NB4 (cell line): Measurements from ENCODE around the gene SAMD11.

Source experiments
- POLR2A ChIP-seq: IDR thresholded peaks from 2 replicates; pipeline ENCODE4 v1.6.1; 2011; ENCODE audit warnings: mild to moderate bottlenecking; ENCODE audit not compliant: insufficient read length; ENCODE audit errors: extremely low read depth
- TF ChIP-seq, protein P1 (sequence below): IDR thresholded peaks from one replicate; pipeline ENCODE4 v1.5.1; 2012; ENCODE audit warnings: low read depth, low read length
- TF ChIP-seq, protein P2 (sequence below): IDR thresholded peaks from 2 replicates; pipeline ENCODE4 v1.6.1; 2011; ENCODE audit warnings: low read depth, low read length

DNA sequence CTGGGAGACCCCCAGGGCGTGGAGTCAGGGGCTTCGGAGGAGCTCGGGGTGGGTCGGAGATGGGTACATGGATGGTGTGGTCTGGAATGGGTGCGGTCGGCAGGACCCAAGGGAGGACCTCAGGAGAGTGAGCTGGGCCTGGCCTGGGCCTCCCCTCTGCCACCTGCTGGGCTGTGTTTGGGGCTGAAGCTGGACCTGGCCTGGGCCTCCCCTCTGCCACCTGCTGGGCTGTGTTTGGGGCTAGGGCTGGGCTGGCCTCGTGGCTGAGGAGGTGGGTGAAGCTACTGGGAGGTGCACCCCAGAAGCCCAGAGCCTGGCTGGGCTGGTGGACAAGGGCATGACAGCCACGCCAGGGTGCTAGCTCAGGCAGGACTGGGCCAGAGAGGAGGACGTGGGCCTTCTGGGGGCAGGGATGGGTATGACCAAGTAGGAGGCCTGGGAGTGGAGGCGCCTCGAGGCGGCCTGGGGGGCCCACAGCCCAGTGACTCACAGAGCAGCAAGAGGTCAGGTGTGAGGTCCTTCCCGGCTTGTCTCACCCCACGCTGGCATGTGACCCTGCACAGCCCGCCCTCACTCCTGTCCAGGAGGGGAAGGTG lies 14.5 kb downstream of the SAMD11 start:
- TF ChIP-seq, protein P1, sequence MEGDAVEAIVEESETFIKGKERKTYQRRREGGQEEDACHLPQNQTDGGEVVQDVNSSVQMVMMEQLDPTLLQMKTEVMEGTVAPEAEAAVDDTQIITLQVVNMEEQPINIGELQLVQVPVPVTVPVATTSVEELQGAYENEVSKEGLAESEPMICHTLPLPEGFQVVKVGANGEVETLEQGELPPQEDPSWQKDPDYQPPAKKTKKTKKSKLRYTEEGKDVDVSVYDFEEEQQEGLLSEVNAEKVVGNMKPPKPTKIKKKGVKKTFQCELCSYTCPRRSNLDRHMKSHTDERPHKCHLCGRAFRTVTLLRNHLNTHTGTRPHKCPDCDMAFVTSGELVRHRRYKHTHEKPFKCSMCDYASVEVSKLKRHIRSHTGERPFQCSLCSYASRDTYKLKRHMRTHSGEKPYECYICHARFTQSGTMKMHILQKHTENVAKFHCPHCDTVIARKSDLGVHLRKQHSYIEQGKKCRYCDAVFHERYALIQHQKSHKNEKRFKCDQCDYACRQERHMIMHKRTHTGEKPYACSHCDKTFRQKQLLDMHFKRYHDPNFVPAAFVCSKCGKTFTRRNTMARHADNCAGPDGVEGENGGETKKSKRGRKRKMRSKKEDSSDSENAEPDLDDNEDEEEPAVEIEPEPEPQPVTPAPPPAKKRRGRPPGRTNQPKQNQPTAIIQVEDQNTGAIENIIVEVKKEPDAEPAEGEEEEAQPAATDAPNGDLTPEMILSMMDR: peak; percentile 1
- TF ChIP-seq POLR2A: no peak
- TF ChIP-seq, protein P2, sequence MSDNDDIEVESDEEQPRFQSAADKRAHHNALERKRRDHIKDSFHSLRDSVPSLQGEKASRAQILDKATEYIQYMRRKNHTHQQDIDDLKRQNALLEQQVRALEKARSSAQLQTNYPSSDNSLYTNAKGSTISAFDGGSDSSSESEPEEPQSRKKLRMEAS: no peak
